NCI-H2081 treated with DMSO at 0.1 percent for 48 hours (cell line): ENCODE results near the gene ERCC1.
"Not testable (repeated sequence)": the region's sequence is repeated elsewhere in the genome, so short reads cannot be mapped to it uniquely, and the experiment has no call there.

Experiments used
- DNase-seq: peaks from one replicate; lab custom pipeline; 2025; lab: John Stamatoyannopoulos, UW

The ERCC1 gene

DNA sequence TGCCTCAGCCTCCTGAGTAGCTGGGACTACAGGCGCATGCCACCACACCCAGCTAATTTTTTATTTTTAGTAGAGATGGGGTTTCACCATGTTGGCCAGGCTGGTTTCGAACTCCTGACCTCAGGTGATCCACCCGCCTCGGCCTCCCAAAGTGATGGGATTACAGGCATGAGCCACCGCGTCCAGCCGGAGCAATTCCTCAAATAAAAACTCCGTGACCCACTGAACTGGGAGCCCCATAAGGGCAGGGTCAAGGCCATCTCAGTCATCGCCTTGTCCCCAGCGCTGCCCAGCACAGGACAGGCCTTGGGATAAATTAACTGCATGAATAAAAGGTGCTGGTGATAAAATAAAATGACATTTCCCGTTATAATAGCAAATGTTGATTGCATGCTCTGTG is 6.2 kb upstream of the ERCC1 start:
- DNase-seq = not testable (repeated sequence)

DNA sequence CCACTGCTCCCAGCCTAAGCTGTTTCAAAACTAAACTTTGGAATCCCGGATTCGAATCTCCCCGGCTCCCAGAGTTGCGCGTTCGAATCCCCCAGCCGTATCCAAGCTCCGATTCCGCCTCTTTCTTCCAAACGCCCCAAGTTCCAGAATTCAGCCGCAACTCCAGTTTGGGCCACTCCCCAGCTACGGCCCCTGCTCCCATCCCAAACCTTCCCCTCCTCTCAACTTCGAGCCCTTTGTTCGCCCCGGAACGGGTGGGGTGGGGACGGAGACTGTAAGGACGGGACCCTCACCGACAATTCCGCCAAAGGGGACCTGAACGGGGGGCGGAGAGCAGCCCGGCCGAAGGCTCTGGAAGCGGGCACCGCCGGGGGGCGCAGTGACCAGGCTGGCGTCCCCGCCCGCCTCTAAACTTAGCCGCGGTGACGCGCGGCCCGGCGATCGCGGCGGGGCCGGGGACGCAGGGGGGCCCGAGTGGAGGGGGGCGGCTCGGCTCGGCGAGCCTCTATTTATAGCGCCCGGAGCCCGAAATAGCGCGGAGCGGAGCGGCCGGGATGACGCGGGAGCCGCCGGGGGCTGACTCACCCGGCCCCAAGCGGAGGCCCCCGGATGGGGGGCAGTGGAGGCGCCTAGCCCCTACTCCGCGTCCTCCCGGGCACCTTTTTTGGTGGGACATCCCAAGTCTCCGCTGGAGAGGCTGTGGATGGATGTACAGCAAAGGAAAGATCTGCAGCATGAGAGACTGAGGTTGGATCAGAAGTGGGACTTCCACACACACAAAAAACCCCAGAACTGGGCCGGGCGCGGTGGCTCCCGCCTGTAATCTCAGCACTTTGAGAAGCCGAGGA is 4.9 kb upstream of the ERCC1 start:
- no peak for DNase-seq

DNA sequence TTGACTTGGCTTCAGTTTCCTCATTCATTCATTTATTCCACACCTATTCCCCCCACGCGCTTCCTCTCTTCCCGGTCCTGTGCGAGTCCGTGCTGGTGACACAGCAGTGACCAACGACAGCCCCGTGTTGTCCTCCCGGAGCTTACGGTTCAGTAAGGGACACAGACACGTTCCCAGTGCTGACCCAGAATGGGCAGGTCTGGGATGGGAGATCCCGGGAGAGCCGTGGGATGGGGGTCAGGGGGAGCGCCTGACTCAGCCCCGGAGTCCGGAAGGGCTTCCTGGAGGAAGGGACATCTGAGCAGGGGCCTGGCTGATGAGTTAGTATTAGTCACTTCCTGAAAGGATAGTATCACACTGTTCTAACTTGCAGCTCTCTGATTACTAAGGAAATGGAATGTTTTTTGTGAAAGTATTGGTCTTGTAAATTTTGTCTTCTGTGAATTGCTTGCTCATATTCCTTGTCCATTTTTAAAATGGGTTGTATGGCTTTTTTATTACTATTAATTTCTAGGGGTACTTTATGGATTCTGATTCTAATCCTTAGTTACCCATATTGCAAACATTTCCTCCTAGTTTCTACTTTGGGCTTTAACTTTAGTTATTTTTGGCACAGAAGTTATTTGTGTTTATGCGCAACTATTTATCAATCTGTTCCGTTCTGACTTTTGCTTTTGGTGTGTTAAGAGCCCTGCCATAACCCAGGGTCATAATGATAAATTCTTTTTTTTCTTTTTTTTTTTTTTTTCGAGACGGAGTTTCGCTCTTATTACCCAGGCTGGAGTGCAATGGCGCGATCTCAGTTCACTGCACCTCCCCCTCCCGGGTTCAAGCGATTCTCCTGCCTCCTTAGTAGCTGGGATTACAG is 708 bp upstream of the ERCC1 start:
- no peak for DNase-seq

DNA sequence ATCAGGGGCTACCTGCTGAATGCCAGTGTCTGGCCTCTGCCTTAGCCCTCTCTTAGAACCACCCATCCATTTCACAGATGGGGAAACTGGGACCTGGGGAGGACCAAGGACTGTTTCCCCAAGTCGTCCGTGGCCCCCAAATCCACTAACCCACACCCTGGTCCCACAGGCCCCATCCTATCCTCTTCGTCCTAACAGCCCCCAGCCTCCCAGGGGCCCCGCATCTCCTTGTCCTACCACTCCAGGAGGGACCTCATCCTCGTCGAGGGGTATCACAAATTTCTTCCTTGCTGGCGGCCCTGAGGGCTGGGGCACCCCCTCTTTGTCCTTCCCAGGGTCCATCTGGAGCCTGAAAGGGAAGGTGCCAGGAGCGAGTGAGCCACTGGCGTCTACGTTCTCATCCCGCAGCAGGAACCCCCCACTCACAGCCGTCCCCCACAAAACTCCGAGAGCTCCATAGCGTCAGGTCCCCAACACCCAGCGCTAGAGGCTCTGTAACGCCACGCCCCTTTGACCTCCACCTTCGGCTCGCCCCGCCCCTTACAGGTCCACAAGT is 606 bp downstream of the ERCC1 start:
- no peak for DNase-seq

DNA sequence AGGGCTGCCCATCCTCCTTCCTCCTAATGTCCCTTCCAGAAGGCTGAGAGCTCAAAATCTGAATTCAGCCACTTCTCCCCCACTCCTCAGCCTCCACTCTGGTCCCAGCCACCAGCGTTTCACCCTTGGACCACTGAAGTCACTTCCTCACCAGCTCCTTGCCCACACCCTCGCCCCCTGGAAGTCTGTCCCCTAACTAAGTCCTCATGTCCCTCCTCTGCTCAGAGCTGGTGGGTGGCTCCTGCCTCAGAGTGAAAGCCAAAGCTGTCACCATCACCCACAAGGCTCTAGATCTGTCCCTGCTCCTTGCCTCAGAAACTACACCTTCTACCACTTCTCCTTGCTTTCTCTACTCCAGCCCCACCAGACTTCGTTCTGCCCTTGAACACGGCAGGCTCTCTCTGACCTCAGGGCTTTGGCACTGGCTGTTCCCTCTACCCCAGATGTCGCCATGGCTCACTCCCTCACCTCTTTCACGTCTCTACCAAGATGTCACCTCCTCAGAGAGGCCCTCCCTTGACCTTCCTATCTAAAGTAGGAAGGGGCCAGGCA is 1.7 kb downstream of the ERCC1 start:
- DNase-seq = no peak

DNA sequence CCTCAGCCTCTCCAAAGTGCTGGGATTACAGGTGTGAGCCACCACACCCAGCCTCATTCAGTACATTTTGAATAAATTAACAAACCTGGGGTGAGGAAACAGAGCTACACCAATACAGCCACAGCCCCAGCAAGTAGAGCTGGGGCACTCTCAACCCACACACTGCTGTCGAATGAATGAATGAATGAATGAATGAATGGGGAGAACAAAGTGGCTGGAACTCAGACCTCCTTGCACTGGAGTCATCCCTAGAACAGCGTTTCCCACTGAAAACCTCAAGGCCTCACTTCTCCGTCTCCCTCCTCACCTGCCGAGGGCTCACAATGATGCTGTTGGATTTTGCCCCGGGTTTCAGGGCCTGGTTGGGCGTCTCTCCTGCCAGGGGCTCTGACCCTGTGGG is 2.8 kb downstream of the ERCC1 start:
- DNase-seq = no peak

DNA sequence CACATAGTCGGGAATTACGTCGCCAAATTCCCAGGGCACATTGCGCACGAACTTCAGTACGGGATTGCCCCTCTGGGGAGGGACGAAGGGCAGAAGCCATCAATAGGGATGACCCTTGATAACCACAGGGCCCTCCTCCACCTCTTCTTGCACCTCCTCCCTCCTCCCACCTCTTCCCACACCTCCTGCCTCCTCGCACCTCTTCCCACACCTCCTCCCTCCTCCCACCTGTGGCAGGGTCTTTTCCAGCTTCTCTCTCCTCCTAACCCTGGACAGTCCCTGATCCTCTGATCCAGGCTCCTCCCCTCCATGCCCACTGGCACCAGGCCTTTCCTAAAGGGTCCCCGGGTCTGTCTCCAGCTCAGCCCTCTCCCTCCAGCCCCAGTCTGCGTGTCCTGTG is 3.4 kb downstream of the ERCC1 start:
- no peak for DNase-seq

DNA sequence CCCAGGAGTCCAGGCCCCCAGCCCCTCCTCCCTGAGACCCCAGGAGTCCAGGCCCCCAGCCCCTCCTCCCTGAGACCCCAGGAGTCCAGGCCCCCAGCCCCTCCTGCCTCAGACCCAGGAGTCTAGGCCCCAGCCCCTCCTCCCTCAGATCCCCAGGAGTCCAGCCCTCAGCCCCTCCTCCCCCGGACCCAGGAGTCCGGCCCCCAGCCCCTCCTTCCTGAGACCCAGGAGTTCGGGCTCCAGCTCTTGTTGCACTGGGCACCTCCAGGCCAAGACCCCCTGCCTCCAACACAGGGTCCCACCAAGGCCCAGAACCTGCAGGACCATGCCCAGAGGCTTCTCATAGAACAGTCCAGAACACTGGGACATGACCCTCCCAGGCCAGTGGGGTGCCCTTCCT is 3.8 kb downstream of the ERCC1 start:
- DNase-seq = no peak

DNA sequence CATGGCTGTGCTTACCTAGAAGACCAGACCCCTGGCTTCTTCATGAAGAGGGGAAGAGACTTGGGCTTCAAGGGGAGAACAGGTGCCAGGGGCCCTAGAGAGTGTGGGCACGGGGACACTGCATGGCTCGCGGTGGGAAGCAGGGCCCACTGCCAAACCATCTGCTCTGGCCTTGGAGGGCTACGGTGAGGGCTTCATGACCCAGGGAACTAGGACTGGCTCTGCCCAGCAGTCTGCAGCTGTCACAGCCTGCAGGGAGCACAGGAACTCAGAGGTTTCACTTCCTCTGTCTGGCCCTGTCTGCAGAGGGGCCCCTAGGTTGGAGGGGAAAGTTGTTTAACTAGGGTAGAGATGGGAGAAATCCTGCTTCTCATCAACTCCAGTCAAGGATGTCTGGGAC is 4.3 kb downstream of the ERCC1 start:
- no peak for DNase-seq

DNA sequence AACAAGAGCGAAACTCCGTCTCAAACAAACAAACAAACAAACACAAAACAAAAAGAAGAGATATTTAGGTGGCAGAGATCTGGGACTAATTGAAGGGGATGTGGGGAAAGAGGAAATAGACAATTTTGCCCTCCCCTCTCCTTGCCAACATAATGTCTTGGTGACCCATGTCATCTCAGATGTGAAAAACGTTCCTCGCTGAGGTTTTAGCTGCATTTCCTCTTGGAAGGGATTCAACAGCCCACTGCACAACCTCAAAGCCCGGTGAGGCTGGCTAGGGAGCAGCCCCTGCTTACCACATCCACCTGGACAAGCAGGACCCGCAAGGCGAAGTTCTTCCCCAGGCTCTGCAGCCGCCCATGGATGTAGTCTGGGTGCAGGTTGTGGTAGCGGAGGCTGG is 4.9 kb downstream of the ERCC1 start:
- no peak for DNase-seq

DNA sequence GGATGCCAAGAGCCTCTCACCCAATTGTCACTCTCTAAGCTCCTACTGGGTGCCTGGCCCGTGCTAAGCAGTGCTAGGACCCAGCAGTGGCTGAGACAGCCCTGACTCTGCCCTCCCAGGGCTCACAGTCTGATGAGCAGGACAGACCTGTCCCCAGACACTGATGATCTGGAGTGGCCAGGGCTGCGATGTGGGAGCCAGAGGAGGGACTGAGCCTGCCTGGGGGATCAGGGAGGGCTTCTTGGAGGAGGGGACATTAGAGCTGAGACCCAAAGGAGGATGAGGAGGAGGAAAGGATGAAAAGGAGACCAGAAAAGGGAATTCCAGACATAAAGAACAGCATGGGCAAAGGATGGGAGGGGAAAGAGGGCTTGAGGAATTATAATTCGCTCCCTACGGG is 6.6 kb downstream of the ERCC1 start:
- DNase-seq = no peak

DNA sequence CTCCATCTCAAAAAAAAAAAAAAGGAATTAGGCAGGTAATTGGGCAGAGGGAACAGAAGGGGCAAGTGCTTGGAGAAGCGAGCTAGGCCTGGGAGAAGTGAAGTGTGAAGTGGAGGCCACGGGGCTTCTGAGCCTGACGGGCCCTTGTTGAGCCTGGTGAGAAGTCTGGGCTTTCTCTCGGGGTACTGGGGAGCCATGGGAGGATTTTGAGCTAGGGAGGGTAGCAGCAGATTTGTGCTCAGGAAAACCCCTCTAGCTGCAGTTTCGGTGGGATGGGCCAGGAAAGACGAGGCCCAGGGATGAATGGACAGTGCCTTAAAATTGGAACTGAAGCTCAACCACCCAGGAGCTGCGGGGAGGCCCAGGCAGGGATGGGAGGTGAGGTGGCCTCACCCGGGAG is 9.2 kb downstream of the ERCC1 start:
- DNase-seq = no peak

DNA sequence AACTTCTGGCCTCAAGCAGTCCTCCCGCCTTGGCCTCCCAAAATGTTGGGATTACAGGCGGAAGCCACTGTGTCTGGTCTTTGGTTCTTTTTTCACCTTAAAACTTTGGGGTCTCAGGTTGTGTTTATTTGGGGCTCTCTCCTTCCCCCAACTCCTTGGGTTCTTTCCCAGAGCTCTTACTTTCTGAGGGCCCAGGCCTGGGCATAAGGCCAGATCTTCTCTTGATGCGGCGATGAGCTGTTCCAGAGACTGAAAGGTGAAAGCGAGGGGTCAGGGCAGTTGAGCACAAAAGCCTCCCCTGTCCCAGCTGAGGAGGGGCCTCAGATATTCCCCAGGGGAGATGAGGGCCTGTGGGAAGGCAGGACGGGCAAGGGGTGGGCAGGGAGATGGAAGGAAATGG is 10.2 kb downstream of the ERCC1 start:
- DNase-seq = no peak

DNA sequence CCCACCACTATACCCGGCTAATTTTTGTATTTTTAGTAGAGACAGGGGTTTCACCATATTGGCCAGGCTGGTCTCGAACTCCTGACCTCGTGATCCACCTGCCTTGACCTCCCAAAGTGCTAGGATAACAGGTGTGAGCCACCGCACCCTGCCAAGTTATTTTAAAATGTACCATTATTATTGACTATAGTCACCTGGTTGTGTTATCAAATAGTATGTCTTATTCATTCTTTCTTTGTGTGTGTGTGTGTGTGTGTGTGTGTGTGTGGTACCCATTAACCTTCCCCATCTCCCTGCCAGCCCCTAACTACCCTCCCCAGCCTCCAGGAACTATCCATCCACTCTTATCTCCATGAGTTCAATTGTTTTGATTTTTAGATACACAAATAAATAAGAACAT is 13.4 kb downstream of the ERCC1 start:
- DNase-seq = not testable (repeated sequence)

DNA sequence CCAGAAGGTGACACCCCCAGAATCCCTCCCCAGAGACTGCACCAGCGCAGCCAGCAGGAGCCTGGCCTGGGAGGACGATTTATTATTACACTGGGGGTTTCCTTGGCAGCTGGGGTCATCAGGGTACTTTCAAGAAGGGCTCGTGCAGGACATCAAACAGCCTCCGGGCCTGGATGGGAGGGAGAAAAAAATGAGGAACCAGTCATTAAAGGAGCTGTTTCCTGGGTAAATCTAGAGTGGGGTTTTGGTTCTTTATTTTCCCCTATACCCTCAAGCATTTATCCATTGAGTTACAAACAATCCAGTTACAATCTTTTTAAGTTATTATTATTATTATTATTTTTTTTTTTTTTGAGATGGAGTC is 14.2 kb downstream of the ERCC1 start:
- DNase-seq = no peak

DNA sequence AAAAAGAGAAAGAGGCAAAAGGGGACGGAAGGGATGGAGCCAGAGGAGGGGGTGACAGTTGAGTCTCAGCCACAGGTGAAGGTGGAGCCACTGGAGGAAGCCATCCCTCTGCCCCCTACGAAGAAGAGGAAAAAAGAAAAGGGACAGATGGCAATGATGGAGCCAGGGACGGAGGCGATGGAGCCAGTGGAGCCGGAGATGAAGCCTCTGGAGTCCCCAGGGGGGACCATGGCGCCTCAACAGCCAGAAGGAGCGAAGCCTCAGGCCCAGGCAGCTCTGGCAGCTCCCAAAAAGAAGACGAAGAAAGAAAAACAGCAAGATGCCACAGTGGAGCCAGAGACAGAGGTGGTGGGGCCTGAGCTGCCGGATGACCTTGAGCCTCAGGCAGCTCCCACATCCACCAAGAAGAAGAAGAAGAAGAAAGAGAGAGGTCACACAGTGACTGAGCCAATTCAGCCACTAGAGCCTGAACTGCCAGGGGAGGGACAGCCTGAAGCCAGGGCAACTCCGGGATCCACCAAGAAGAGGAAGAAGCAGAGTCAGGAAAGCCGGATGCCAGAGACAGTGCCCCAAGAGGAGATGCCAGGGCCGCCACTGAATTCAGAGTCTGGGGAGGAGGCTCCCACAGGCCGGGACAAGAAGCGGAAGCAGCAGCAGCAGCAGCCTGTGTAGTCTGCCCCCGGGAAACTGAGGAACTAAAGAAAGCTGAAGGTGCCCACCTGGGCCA is 14.7 kb downstream of the ERCC1 start:
- no peak for DNase-seq

DNA sequence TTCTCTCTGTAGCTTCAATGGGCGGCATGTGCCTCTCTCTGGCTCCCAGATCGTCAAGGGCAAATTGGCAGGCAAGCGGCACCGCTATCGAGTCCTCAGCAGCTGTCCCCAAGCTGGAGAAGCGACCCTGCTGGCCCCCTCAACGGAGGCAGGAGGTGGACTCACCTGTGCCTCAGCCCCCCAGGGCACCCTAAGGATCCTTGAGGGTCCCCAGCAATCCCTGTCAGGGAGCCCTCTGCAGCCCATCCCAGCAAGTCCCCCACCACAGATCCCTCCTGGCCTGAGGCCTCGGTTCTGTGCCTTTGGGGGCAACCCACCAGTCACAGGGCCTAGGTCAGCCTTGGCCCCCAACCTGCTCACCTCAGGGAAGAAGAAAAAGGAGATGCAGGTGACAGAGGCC is 15.6 kb downstream of the ERCC1 start:
- no peak for DNase-seq

DNA sequence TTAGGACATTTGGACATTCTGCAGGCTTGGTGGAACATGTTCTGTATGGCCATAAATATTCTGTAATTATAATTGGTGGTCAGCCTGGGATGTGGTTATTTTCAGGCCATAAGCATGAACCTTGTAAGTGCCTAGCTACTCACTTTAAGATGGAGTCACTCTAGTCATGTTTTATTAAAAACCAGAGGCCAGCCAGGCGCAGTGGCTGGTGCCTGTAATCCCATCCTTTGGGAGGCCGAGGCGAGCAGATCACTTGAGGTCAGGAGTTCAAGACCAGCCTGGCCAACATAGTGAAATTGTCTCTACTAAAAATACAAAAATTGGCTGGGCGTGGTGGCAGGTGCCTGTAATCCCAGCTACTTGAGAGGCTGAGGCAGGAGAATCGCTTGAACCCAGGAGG is 16.1 kb downstream of the ERCC1 start:
- not testable (repeated sequence) for DNase-seq

DNA sequence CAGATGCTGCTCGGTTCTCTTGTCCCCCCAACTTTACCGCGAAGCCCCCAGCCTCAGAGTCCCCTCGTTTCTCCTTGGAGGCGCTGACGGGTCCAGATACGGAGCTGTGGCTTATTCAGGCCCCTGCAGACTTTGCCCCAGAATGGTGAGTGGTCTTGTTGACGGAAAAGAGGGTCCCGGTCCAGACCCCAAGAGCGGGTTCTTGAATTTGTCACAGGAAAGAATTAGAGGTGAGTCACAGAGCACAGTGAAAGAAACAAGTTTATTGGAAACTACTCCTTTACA is 16.7 kb downstream of the ERCC1 start:
- DNase-seq = no peak

DNA sequence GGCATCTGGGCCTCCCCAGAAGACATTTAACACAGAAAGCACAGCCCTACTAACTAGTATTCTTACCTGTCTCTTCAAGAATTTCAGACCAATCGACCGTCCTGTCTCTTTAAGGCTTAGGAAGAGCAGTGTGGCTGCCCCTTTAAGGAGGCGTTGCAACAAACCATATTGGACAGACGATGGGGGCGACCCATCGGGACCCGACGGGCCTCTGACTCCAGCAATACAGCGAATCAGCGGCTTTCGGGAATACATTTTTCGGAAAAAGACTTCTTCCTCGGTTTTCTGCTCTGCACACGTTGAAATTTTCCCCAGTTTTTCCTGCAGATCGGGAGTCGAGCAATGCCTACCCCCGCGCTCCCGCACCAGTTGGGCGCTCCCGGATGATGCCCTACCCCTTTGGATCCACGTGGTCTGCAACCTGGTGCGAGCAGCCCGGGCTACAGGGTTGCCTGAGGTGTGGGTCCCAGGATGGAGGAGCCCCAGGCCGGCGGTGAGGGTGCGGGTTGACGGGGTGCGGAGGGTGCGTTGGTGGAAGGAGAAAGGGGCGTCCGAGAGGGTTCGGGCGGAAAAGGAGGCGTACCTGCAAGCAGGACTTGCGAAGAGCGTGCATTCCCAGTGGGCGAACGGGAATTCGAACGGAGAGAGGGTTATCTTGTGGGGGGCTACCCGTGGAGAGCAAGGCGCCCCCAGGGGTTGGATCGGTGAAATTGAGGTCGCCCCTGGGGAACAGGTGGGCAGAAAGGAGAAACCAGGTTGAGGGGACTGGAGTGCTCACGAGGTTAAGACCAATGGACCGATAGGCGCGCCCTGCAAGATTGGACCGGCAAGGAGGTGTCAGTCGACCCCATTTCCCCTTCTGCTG is 17.3 kb downstream of the ERCC1 start, which contains the start of gene POLR1G:
Gene POLR1G, plus strand, starts transcription at position 419 of the 865 bp plus-strand sequence. Its CDS starts 53 bp downstream, at position 472.
- peak; percentile 54 for DNase-seq
